Activated T-helper 2 cell treated with anti-CD3 and anti-CD28 coated beads, Interferon-gamma antibody, Interleukin-2, Interleukin-4, amounts not matched to agents 10 μg/mL and 5 μg/mL and 100 μg/mL, durations not matched to agents 14 hours and 24 hours and 36 hours (primary cell): ENCODE results near the gene AGAP1. TPM values are rescaled to one million over a fixed set of nuclear protein-coding genes. Genes with fewer than 3 reads are reported as not detected.
"Not testable (repeated sequence)": the region's sequence is repeated elsewhere in the genome, so short reads cannot be mapped to it uniquely, and the experiment has no call there.

Experiments used
- DNase-seq: peaks from one replicate; pipeline ENCODE4 v3.0.0; 2021; ENCODE audit warnings: low spot score
- H3K27ac Mint-ChIP-seq: one replicate; pipeline ENCODE4 v1.8.0; 2021; ENCODE audit warnings: mixed read lengths
- H3K27me3 Mint-ChIP-seq: one replicate; pipeline ENCODE4 v1.8.0; 2021; ENCODE audit warnings: low read depth, mixed read lengths
- H3K36me3 Mint-ChIP-seq: one replicate; pipeline ENCODE4 v1.8.0; 2021; ENCODE audit warnings: low read depth, mixed read lengths
- H3K4me1 Mint-ChIP-seq: one replicate; pipeline ENCODE4 v1.8.0; 2021; ENCODE audit warnings: low read depth, mixed read lengths
- H3K4me3 Mint-ChIP-seq: one replicate; pipeline ENCODE4 v1.8.0; 2021; ENCODE audit warnings: low read depth, mild to moderate bottlenecking, moderate library complexity, mixed read lengths
- H3K9me3 Mint-ChIP-seq: one replicate; pipeline ENCODE4 v1.8.0; 2021; ENCODE audit warnings: mixed read lengths
- intact Hi-C: fragments of 100-400 bp; cut with micrococcal nuclease; formaldehyde crosslinking; loops from one replicate; pipeline ENCODE4 v1.15.1; 2023
- total RNA-seq: library from RNA; stranded (reverse); gene quantifications from 2 replicates; pipeline ENCODE4 v1.2.3, GENCODE V29; 2022

AGAP1 gene
- total RNA-seq, 1 donor from 2014 or later: 1.8 TPM

DNA sequence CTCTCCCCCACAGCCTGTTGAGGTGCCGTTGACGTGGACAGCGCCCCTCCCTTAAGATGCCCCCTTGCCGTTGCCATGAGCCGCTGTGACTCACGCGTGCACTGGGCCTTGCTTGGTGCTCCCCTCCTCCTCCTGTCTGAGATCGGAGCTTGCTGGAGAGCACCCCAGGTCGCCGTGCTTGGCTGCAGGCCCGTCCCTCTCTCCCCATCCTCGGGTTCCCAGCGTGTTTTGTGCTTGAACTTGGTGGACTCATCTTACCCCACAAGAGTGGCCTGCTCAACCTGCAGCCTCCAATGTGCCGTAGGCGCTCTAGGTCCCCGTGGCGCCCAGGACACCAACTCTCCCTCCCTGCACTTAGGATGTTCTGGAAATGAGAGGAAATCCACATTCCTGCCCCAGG, 634.5 kb downstream of the AGAP1 start:
- DNase-seq: no peak
- no peaks in the 10 kb centered on the region for H3K4me1 Mint-ChIP-seq
- H3K4me3 Mint-ChIP-seq: no peak overlapping the region
- no peaks in the 10 kb centered on the region for H3K36me3 Mint-ChIP-seq
- H3K27me3 Mint-ChIP-seq: no peaks in the 10 kb centered on the region
- intact Hi-C loops: no loop called here
- no peak overlapping the region for H3K27ac Mint-ChIP-seq
- no peaks in the 10 kb centered on the region for H3K9me3 Mint-ChIP-seq

GRCh38 chr2:236129935-236130334, 636.1 kb downstream of the AGAP1 start:
- no peak overlapping the region for H3K27ac Mint-ChIP-seq
- no peaks in the 10 kb centered on the region for H3K4me1 Mint-ChIP-seq
- no peak for DNase-seq
- intact Hi-C loops: no loop called here
- no peak overlapping the region for H3K4me3 Mint-ChIP-seq
- H3K36me3 Mint-ChIP-seq: no peaks in the 10 kb centered on the region
- H3K27me3 Mint-ChIP-seq: no peaks in the 10 kb centered on the region
- H3K9me3 Mint-ChIP-seq: no peaks in the 10 kb centered on the region

DNA sequence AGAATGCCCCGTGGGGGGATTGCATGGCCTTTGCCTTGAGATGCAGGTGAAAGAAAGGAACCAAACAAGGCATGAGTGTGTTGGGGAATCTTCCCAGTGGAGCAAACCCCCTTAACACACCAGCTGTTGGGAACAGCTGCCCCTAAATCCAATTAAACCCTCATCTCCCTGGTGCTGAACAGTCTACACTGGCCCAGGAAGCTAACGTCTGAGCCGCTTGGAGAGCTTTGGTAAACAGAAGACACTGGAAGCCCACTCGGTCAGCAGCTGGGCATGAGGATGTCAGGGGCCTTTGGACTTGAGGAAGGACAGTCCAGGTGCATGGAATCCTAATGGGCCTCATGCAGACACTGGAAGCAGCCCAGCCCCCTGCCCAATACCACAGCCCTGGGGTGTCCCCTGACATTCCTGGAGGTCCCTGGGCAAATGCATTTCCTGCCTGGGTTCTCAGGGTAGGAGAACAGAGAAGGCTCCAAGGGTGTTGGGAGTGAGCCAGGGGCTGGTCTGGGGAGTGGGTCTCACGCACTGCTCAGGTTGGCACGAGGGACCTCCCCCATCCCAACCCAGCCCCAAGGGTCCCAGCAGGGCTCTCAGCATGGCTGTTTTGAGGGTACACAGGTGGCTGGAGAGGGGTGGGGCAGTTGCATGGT, 636.6 kb downstream of the AGAP1 start:
- no peaks in the 10 kb centered on the region for H3K4me1 Mint-ChIP-seq
- H3K27ac Mint-ChIP-seq: no peak overlapping the region
- intact Hi-C loops: no loop called here
- no peaks in the 10 kb centered on the region for H3K27me3 Mint-ChIP-seq
- no peak for DNase-seq
- no peaks in the 10 kb centered on the region for H3K9me3 Mint-ChIP-seq
- no peak overlapping the region for H3K4me3 Mint-ChIP-seq
- no peaks in the 10 kb centered on the region for H3K36me3 Mint-ChIP-seq

GRCh38 chr2:236131073-236131692, 637.3 kb downstream of the AGAP1 start:
- no peaks in the 10 kb centered on the region for H3K36me3 Mint-ChIP-seq
- H3K27me3 Mint-ChIP-seq: no peaks in the 10 kb centered on the region
- intact Hi-C loops: no loop called here
- H3K4me1 Mint-ChIP-seq: no peaks in the 10 kb centered on the region
- no peak overlapping the region for H3K27ac Mint-ChIP-seq
- DNase-seq: no peak
- H3K4me3 Mint-ChIP-seq: no peak overlapping the region
- no peaks in the 10 kb centered on the region for H3K9me3 Mint-ChIP-seq

DNA sequence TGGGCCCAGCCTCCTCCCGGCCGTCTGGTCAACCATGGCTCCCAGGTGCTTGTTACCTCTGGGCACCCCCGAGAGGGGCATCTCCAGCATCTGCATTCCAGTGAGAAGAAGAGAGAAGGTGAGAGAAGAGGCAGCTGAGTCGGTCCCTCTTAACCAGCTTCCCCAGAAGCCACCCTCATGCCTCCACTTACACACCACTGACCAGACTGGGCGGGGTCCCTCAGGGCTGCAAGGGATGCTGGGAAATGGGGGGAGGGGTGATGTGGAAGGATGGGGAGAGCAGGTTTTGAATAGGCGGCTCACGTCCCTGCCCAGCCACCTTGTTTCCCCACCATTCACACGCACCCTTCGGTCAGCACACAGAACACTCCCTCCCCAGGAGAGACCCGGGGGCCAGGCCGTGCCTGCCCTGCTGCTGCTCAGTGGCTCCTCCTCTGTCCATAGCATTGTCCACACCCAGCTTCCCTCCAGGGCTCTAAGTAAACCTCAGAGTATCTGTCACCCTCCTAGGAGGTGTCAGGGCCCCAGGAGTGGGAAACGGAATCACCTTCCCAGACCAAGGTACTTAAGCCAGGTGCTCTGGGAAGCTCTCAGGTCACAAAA, 639.7 kb downstream of the AGAP1 start:
- H3K9me3 Mint-ChIP-seq: no peaks in the 10 kb centered on the region
- H3K27me3 Mint-ChIP-seq: no peaks in the 10 kb centered on the region
- H3K27ac Mint-ChIP-seq: no peak overlapping the region
- H3K36me3 Mint-ChIP-seq: no peaks in the 10 kb centered on the region
- no peak overlapping the region for H3K4me3 Mint-ChIP-seq
- H3K4me1 Mint-ChIP-seq: no peaks in the 10 kb centered on the region
- intact Hi-C loops: no loop called here
- no peak for DNase-seq

DNA sequence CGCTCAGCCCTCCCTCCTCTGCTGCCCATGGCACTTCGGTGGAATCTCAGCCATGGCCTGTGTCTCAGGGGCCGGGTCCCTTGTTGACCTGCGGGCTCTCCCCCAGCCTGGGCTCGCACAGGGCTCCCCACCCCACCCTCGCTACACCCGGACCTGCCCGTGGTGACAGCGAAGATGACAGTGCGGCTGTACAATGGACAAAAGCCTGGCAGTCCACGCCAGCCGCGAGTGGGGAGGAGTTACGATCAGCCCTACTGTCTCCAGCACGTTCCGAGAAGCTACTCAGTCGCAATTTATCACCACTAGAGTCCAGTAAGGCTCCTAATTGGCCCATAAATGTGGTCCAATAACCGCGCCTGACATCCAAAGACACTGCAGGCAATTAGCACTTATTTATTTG, 642.7 kb downstream of the AGAP1 start:
- intact Hi-C loops: no loop called here
- H3K9me3 Mint-ChIP-seq: no peaks in the 10 kb centered on the region
- no peak overlapping the region for H3K4me3 Mint-ChIP-seq
- no peak overlapping the region for H3K27ac Mint-ChIP-seq
- H3K36me3 Mint-ChIP-seq: no peaks in the 10 kb centered on the region
- no peaks in the 10 kb centered on the region for H3K4me1 Mint-ChIP-seq
- H3K27me3 Mint-ChIP-seq: no peaks in the 10 kb centered on the region
- DNase-seq: no peak

- Mint-ChIP-seq H3K27ac (no peak overlapping the region), H3K36me3 (no peaks in the 10 kb centered on the region), H3K4me3 (no peak overlapping the region), H3K4me1 (no peaks in the 10 kb centered on the region), H3K27me3 (no peaks in the 10 kb centered on the region), H3K9me3 (no peaks in the 10 kb centered on the region)
- intact Hi-C loops: no loop called here
- no peak for DNase-seq
Observed at GRCh38 chr2:236137066-236137465, 643.2 kb downstream of the AGAP1 start.

DNA sequence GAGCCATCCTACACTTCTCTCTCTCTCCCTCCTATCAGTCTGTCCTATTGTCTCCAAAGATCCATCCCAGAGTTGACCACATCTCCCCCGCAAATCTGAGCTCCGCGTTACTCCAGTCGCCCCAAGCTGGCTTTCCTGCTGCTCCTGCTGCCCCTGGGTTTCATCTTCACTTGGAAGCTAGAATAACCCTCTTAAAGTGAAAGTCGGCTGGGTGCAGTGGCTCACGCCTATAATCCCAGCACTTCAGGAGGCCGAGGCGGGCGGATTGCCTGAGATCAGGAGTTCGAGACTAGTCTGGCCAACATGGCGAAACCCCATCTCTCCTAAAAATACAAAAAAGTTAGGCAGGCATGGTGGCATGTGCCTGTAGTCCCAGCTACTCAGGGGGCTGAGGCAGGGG, 647.8 kb downstream of the AGAP1 start:
- H3K36me3 Mint-ChIP-seq, H3K27ac Mint-ChIP-seq, H3K9me3 Mint-ChIP-seq, intact Hi-C loops, H3K4me3 Mint-ChIP-seq, DNase-seq, H3K27me3 Mint-ChIP-seq, H3K4me1 Mint-ChIP-seq: not testable (repeated sequence)

- Mint-ChIP-seq H3K27ac (no peak overlapping the region), H3K9me3 (no peaks in the 10 kb centered on the region), H3K27me3 (peaks cover 8% of the 10 kb centered on the region), H3K36me3 (no peaks in the 10 kb centered on the region), H3K4me3 (no peak overlapping the region), H3K4me1 (no peaks in the 10 kb centered on the region)
- intact Hi-C loops: no loop called here
- DNase-seq: no peak
Observed at GRCh38 chr2:236143811-236144210, 650.0 kb downstream of the AGAP1 start.

DNA sequence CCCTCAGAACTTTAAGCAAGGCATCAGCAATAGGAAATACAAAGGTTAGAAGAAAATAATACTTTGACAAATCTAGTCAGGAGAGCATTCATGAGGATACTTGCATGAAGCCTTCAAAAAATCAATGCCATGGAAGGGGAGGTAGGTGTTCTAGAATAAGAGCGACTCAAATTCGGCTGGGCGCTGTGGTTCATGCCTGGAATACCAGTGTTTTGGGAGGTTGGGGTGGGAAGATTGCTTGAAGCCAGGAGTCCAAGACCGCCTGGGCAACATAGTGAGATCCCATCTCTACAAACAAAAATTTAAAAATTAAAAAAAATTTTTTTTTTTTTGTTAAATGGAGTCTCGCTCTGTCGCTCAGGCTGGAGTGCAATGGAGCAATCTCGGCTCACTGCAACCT, 652.6 kb downstream of the AGAP1 start:
- intact Hi-C loops: no loop called here
- DNase-seq: no peak
- Mint-ChIP-seq H3K27ac (no peak overlapping the region), H3K9me3 (no peaks in the 10 kb centered on the region), H3K27me3 (peaks cover 8% of the 10 kb centered on the region), H3K4me3 (no peak overlapping the region), H3K4me1 (no peaks in the 10 kb centered on the region), H3K36me3 (no peaks in the 10 kb centered on the region)

GRCh38 chr2:236155406-236155805, 661.6 kb downstream of the AGAP1 start:
- peaks cover 16% of the 10 kb centered on the region for H3K27me3 Mint-ChIP-seq
- H3K36me3 Mint-ChIP-seq: no peaks in the 10 kb centered on the region
- no peak overlapping the region for H3K4me3 Mint-ChIP-seq
- no peak for DNase-seq
- intact Hi-C loops: no loop called here
- H3K9me3 Mint-ChIP-seq: peaks cover 11% of the 10 kb centered on the region
- no peak overlapping the region for H3K27ac Mint-ChIP-seq
- H3K4me1 Mint-ChIP-seq: no peaks in the 10 kb centered on the region

- Mint-ChIP-seq H3K4me3 (no peak overlapping the region), H3K9me3 (peaks cover 11% of the 10 kb centered on the region), H3K4me1 (no peaks in the 10 kb centered on the region), H3K36me3 (no peaks in the 10 kb centered on the region), H3K27ac (no peak overlapping the region), H3K27me3 (peaks cover 23% of the 10 kb centered on the region)
- intact Hi-C loops: no loop called here
- no peak for DNase-seq
Observed at GRCh38 chr2:236156095-236156859, 662.4 kb downstream of the AGAP1 start.

- H3K27ac Mint-ChIP-seq: no peak overlapping the region
- no peak for DNase-seq
Observed at GRCh38 chr2:236156860-236157194, 663.0 kb downstream of the AGAP1 start.

More at GRCh38 chr2:236156860-236157194, 663.0 kb downstream of the AGAP1 start:
- intact Hi-C loops: no loop called here
- Mint-ChIP-seq H3K36me3 (no peaks in the 10 kb centered on the region), H3K4me1 (no peaks in the 10 kb centered on the region), H3K27me3 (peaks cover 28% of the 10 kb centered on the region), H3K9me3 (peaks cover 11% of the 10 kb centered on the region), H3K4me3 (no peak overlapping the region)
